NCI-H748 treated with DMSO at 0.1 percent for 48 hours (cell line): ENCODE measurements around the gene PKNOX2.

ENCODE experiments used
- DNase-seq: peaks from one replicate; lab custom pipeline; 2025; lab: John Stamatoyannopoulos, UW

The PKNOX2 gene

DNA sequence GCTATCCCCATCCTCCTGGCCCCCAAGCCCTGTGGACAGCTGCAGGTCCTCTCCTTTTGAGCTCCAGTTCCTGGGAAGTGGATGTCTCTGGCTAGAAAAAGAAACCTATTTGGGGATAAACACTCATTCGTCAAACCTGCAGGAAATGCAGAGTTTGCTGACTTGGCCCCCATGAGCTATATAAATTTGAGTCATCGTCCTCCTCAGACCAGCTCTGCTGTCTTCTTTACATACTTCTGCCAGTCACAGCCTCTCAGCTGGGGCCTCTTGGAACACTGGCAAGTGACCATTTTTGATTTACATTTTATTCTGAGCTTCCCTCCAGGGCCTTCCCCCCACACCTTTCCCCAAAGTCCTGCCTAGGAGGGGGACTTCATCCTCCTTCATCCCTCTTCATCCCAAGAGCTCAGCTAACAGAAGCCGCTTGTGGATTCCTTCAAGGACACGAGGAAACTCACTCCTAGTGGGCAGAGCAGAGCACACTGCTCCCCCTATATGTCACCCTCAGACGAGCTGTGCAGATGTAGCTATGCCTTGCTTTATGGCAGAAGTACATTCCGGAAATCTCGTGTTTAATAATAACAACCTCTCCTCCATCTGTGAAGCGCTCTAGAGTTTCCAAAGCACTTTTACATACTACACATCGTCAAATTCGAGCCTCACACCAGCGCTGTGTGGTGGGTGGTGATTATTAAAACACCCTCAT is 199.7 kb downstream of the PKNOX2 start:
- DNase-seq, result no peak

DNA sequence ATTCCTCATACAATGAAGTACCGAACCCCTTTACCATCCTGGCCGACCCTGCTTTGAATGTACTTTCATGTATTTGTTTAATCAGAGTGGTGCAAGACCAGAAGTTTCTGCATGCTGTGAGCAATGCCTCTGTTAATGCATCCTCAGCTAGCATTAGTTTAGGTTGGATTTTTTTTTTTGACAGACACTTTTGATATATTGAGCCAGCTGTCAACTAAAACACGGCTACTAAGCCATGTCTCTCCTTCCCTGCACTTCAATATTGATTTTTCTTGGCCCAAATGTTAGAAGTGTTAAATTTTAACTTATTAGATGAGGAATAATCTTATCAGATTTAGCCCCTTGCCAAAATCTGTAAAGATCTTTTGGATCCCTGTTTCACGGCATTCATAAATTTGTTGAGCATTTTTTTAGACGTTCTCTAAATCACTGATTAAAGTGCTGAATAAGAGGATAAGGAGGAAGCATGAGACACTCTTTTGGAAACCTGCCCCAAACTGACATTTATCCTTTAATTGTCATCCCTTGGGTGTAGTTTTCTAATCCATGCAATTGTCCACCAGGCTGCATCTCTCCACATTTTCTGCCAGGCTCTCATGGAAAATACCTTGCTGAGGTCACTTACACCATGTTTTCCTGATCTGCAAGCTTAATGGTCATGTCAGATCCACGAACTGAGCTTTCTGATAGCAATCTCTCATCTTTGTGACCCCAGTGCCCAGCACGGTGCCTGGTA is 200.8 kb downstream of the PKNOX2 start:
- no peak for DNase-seq

DNA sequence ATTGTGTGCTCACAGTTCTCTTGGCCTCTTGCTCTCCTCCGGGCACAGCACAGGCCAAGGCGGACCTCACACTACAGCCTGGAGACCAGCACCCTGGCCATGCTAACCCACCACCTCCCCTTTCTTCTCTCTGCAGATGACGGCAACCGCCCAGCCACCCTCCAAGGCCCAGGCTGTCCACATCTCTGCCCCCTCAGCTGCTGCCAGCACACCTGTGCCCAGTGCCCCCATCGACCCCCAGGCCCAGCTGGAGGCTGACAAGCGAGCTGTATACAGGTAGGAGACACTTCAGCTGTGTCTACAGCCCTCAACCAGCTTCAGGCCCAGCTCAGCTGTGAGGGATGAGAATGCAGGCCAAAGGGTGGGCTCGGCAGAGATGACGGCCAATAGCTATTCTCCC is 203.2 kb downstream of the PKNOX2 start:
- DNase-seq, result no peak

DNA sequence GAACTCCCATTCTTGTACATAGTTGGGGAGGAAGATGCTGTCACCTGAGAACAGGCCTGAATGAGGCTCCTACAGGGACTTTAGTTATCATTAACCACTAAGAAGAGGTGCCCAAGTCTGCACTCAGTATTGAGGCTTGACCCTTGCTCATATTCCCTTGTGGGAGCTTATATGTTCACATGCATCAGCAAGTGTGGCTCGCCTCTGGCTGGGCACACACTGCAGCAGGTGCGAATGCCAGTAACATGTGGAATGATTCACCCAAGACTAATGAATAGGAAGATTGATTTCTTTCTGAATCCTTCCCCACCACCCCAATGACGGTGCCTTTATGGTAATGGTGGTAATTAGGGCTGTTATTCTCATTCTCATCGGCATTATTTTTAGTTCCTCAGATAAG is 204.2 kb downstream of the PKNOX2 start:
- DNase-seq, result no peak

DNA sequence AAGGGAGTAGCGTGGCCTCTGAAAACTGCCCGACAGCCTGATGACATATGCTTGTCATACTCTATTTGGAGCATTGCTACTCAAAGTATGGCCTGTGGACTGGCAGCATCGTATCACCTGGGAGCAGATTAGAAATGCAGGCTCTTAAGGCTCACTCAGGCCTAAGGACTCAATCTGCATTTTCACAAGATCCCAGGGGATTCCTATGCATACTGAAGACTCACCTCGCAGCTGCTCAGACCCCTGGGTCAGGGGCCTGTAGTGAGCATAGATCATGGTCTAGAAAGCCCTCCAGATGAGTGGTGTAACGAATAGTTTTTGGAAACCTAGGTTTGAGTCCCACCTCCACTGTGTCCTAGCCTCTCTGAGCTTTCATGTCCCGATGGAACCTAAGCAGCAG is 205.3 kb downstream of the PKNOX2 start:
- DNase-seq, result no peak

DNA sequence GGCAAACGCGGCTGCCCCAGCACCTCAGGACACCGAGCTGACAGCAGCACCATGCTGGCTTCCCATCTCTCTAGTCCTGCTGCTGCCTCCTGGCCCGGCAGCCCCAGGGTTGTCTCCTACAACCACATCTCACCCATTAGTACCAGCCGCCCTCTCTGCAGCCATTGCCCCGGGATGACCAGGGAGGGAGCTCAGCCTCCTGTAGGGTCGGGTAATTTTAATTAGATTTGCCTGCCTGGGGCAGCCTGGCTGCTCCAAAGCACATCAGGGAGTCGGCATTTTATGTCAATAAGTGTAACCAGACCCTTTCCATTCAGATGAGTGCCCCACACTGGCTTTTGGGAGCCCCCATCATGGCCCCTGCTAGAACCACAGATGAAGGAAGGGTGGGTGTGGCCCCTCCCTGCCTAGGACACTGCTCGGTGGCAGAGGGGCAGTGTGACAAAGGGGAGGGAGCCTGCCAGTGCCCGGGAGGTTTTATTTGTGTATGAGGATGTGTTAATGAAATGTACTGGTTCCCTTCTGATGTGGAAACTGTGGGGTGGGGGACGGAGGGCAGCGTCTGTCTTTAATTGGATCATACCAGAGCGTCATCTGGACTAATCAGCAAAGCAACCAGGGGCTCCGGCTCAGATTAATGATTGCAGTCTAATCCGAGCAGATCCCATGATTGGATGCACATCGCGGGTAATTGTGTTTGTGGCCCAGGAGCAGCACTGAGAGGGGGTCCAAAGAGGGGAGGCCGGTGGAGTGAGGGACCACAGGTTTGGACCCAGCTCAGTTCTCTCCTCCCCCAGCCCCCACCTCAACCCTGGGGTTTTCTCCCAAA is 206.2 kb downstream of the PKNOX2 start:
- DNase-seq, result no peak

DNA sequence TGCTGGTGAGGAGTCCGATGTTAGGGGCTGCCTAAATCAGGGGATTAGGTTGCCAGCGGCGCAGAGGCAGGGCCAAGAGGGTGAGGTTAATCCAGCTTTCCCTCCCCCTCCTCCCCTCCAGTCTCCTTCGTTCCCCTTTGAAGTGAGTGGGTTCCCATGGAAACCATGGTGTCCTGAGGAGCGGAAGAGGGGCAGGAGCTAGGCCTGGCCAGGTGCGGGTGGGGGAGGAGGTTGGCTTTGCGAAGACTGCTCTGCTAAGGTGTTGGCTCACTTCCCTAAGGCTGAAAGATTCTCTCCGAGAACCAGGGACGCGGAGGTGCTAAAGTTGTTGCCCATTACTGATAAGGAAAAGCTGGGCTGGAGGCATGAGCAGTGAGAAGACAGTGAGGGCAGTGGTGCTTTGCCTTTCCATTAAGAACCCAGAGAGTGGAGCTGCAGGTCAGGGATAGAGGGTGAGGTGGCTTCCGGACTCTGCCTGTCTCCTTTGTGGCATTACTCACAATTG is 206.9 kb downstream of the PKNOX2 start:
- no peak for DNase-seq

DNA sequence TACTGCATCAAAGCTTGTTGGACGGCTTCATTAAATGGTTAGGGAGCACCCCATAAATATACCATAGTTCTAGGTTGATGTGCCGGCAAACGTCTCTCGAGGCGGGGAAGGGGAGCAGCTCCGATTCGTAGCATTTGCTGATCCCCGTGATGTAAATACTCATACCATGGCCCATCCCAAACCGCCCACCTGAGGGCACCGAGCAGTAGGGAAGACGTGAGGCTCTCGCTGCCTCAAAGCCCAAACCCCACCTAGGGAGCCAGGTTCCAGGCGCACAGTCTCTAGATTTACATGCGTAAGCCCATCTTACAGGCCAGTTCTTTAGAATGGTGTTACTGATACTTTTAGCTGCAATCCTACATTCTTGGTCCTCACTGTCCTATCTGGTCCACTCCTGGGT is 207.5 kb downstream of the PKNOX2 start:
- DNase-seq, result no peak

DNA sequence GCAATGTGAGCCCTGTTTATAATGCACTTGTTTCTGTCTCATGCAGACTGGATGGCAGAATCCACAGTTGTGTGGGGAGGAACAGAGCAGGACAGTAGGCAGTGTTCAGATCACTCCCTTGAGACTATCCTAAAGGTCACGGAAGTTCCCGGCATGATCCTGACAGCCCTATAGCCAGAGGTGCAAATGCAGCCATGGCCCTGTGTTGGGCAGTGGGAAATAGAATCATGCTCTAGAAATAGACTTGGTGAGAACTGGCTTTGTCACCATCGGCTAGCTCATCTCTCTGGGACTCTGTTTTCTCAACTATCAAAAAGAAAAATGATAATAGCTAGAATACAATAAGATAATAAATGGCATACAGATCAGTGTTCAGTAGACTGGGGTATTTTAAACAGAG is 208.4 kb downstream of the PKNOX2 start:
- DNase-seq, result no peak

DNA sequence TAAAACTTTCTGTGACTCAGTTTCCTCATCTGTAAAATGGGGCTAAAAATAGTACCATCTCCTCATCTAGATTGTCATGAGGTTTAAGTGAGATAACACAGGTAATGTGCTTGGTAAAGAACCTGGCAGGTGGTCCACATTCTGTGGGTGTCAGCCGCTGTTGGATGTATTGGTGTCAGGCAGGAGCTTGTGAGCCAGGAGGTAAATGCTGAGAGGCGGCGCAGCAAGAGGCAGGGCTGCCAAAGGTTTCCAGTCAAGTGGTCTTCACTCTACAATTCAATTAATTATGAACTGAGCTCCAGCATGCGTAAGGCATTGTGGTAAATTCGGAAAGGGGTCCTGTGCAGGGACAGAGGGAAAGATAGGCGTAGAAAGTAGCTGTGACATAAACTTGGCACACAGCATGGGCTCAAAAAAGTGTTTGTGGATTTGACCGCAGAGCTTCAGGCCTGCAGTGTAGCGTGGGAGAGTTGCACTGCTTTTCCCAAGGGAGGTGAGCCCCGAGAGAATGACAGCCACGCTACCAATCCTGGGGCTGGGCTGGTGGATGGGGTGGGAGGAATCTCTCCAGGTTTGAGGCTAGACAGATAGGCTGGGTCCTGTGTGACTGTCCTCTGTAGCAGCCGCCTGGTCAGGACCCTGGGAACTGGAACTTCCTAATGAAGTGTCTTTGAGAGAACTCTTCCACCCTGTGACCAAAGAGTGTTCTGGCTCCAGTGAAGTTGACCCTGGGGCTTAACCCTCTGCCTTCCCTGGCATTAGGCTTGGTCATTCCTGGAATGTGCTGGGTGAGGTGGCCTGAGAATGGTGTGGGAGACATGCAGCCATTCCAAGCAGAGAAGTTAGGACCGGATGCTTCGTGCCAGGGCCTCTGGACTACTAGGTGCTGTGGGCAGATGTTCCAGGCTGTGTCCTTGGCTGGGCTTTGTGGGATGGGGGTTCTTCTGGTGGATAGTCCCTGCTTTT is 209.2 kb downstream of the PKNOX2 start:
- DNase-seq, result no peak

DNA sequence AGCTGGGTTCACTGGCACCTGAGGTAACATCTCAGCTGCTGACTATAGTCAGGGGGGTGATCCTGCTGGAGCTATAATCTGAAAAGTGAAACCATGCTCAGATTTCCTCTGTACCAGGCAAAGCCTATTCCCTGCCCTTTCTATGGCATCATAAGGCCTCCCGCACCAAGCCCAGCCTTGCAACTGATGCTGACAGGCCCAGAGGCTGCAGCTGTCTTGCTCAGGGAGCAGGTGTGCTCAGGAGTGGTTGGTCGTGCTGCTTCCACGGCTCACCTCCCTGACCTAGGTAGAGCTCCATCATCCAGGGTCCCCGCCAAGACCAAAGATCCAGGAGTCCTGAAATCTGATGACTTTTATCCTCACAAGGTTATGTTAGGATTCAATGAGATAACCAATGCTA is 209.8 kb downstream of the PKNOX2 start:
- DNase-seq, result no peak

DNA sequence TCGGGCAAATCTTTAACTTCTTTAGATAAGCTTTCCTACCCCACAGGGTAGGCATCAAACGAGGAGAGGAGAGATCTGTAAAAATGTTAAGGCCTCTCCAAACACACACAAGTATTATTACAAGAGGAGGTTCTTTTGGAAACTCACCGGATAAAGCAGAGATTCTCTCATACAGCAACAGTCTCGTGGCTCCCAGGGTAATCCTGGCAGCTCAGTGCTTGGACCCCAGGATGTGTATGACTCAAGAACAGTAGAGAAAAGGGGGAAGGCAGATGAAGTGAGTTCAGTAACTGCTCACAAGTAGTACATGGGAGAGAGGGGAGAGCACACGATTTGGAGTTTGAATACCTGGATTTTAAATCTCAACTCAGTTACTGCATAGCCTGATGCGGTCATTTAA is 210.6 kb downstream of the PKNOX2 start:
- DNase-seq, result no peak

DNA sequence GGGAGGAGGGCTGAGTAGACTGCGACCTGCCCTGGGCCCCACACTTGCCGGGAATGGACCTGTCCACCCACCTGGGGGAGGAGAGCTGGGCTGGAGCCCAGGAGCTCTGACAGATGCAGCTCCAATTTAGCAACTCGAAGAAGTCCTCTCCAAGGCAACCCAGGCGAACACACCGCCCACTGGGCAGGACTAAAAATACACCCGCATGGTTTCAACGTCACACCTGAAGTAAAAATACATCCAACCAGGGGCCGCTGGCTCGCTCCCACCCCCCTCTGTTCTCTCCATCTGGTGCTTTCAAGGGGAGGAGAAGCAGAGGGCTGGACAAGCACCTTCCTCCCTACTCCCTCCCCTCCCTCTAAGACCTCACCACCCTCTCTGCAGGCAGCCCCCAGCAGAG is 211.6 kb downstream of the PKNOX2 start:
- DNase-seq, result no peak

DNA sequence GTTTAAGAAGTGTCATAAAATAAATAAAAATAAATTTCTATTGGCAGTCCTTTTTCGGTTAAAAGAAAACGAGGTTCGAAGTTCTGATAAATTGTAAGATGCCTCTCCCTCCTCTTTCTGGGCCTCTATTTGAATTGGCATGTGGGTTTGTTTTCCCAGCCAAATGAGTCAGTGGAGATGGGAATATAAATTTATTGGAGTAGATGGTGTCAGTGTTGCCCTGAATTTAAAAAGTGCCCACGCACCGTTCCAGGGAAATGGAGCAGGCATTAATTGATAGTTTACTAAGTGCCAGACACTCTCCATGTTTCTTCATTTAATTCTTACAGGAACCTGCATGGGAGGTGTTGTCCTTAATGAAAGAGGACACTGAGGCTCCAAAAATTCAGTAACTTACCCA is 212.3 kb downstream of the PKNOX2 start:
- DNase-seq, result no peak

DNA sequence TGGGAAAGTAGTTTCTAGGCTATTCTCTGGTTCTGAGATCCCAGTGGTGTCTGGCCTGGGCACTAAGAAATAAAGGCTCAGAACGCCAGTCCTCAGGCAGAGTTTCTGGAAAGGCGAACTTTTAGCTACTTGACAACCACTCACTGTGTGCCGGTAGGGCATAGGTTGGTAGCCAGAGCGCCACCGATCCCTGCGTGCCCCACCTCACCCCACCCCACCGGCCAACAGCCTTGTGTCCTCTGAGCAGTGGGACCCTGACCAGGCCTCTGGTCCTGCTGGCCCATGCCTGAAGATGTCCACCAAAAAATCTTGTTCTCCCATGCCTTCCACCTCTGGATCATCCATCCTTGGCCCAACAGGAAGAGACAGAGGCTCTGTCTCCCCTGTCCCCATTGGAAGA is 213.5 kb downstream of the PKNOX2 start:
- DNase-seq, result no peak

DNA sequence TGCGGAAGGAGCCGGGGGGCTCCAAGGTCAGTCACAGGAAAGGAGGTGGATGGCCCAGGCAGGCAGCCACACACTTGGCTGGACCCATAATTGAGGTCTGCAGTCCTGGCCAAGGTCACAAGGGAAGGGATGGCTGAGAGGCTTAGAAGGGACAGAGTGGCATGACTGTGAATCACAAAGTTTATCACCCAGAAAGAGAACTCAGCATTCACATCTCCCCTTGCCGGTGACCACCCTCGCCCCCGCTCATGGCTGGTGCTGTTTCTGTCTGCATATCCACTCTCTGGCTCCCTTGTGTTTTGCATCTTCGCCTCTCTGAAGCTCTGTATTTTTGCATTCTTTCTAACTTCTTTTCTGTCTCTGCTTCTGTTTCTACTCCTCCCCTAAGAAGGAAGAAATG is 214.0 kb downstream of the PKNOX2 start:
- DNase-seq, result no peak

DNA sequence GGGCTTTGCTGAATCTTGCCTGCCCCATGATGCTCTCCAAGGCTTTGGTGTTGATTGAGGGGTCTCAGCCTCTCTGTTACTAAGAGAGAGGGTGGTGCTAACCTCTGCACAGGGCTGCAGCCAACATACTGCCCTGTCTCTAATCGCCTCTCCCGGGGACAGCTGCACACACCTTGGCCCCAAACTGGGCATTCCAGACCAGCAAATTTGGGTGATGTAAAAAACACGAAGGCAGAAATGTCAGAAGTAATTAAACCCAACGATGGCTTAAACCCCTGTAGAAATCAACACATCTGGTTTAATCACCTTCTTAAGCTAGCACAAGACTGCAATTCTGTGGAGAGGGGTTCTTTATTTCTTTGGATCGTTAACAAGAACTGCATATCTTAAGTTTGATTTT is 215.0 kb downstream of the PKNOX2 start:
- DNase-seq, result no peak

DNA sequence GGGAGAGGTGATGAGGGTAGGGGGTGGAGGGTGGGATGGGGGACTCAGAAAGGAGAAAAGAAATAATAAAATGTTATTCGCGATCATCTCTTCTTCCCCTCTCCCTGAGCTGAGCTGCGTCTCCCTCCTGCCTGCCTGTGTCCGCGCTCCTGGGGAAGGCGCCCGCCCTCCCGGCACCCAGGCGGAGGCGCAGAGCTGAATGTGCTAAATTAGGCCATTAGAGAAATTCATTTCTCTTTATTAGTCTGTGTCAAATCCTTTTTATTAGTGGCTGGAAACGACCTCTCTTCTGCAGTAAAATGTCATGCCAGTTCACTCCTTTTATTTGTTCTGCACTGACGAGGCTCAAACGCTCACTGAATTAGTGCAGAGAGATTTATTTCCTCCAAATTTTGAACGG is 215.4 kb downstream of the PKNOX2 start:
- DNase-seq, result no peak

DNA sequence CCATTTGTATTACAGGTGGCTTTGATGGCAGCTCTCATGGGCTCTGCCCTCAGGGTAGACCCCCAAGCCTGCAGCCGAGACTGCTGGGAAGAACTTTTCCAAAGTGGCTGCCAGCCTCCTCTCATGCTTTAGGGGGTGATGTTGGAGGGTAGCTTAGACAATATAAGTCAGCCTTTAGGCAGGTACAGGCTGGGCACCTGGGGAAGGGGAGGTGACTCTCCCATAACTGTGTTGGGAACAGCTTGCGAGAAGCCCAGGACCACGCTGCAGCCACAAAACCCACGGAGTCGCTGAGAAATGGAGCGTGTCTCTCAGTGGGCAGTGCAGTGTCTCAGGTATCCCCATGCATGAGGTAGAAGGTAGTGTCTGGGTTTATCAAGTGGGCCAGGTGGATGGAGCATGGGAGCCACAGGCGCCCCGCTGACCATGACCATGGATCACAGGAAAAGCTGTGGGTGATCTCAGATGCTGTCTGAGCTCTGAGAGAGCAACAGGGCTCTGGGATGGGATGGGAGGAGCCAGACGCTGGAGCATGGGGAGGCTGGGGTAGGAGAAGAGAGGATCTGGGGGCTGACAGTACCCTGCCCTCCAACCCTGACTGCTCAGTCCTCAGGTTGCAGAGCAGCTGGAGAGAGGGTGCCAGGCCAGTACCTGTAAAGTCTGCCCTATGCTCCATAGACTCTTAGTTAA is 216.3 kb downstream of the PKNOX2 start:
- DNase-seq, result no peak

DNA sequence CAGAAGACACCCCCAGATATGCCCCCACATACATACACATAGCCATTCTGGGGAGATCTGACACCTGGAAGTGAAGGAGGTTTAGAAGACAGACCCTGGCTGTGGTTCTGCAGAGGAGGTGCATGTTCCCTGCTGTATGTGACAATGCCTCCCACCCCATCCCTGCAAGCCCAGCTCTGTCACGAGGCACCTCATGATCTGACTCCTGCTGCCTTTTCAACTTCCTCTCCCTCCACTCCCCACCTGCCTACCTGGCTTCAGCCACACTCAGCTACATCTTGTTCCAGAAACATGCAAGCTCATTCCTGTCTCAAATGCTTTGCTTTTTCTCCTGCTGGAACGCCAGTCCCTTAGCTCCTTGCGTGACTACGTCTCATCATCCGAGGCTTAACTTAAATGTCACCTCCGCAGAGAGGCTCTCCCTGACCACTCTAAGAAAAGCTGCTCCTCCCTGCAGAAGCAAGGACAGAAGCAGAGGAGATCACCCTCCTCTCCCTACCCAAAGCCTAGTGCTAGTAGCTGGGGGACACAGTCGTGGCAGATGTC is 217.0 kb downstream of the PKNOX2 start:
- DNase-seq, result no peak

DNA sequence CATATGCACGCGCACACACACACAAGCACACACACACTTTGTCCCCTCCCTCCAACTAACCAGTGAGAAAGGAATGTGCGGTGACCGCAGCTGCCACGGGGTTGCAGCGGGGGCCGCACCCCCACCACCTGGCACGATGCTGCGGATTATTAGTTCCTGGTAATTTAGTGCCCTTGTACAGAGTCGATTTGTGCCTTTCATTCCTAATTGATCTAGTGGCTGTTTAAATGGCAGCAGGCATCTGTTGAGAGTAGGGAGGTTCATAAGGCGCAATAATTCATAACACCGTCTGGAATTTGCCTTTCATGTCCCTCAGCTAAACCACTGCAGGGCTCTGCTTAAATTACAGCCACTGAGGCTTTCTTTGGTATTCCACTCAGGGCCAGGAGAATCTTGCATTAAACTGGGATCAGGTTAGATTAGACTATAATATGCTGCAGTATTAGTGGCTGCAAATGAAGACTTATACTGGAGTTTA is 217.8 kb downstream of the PKNOX2 start:
- DNase-seq, result no peak
